SU-DHL-6 (cell line): ENCODE results near the gene CNTNAP5.

ENCODE experiments used
- H2AFZ ChIP-seq: fragments of 200-600 bp; sonication (generic); 2 replicates; pipeline ENCODE4 v1.6.1; 2014; ENCODE audit warnings: low read depth, mild to moderate bottlenecking, moderate library complexity, mixed read lengths, antibody characterized with exemption, low read length; ENCODE audit not compliant: severe bottlenecking
- H3F3A ChIP-seq: fragments of 200-600 bp; shearing (Covaris generic); 2 replicates; pipeline ENCODE4 v1.6.0; 2016; ENCODE audit warnings: antibody characterized with exemption, mild to moderate bottlenecking; ENCODE audit not compliant: insufficient read depth
- H3K27ac ChIP-seq: fragments of 200-600 bp; sonication (generic); 2 replicates; pipeline ENCODE4 v1.5.1; 2016; ENCODE audit warnings: low read depth, mild to moderate bottlenecking, low read length, moderate library complexity, mixed read lengths
- H3K27me3 ChIP-seq: fragments of 200-600 bp; sonication (generic), shearing (Covaris generic); 2 replicates; pipeline ENCODE4 v1.6.0; 2014; ENCODE audit warnings: mild to moderate bottlenecking, low read length
- H3K36me3 ChIP-seq: fragments of 200-600 bp; sonication (generic); 2 replicates; pipeline ENCODE4 v1.6.1; 2014; ENCODE audit warnings: mild to moderate bottlenecking, low read length, mixed read lengths
- H3K4me2 ChIP-seq: fragments of 300-600, 200-600 bp; shearing (Covaris generic), sonication (generic); 2 replicates; pipeline ENCODE4 v1.6.0; 2014; ENCODE audit warnings: low read length, low read depth, mild to moderate bottlenecking; ENCODE audit not compliant: poor library complexity, severe bottlenecking
- H3K4me3 ChIP-seq: fragments of 200-600 bp; sonication (generic); 2 replicates; pipeline ENCODE4 v1.5.1; 2014; ENCODE audit warnings: antibody characterized with exemption, low read length, mild to moderate bottlenecking, mixed read lengths; ENCODE audit not compliant: insufficient read depth, poor library complexity, severe bottlenecking
- H3K79me2 ChIP-seq: fragments of 200-600 bp; sonication (generic); 2 replicates; pipeline ENCODE4 v1.6.1; 2014; ENCODE audit warnings: mild to moderate bottlenecking, low read length, moderate library complexity; ENCODE audit not compliant: insufficient read depth
- H3K9ac ChIP-seq: fragments of 200-600 bp; sonication (generic); 2 replicates; pipeline ENCODE4 v1.7.0; 2014; ENCODE audit warnings: mild to moderate bottlenecking, low read length
- H3K9me2 ChIP-seq: fragments of 200-600 bp; sonication (generic); replicated peaks from 2 replicates; pipeline ENCODE4 v1.6.1; 2014; ENCODE audit warnings: low read length; ENCODE audit not compliant: insufficient read depth
- H3K9me3 ChIP-seq: fragments of 200-600 bp; sonication (generic); 2 replicates; pipeline ENCODE4 v1.6.1; 2014; ENCODE audit warnings: low read length, mixed read lengths; ENCODE audit not compliant: insufficient read depth
- H4K20me1 ChIP-seq: fragments of 200-600 bp; sonication (generic); 2 replicates; pipeline ENCODE4 v1.6.1; 2014; ENCODE audit warnings: low read depth, mild to moderate bottlenecking, antibody characterized with exemption, low read length, moderate library complexity, mixed read lengths
- CTCF ChIP-seq: fragments of 200-600 bp; sonication (generic); IDR thresholded peaks from one replicate; pipeline ENCODE4 v1.5.1; 2017; ENCODE audit warnings: antibody characterized with exemption, mild to moderate bottlenecking, low read length, moderate library complexity; ENCODE audit not compliant: insufficient read depth, poor library complexity, severe bottlenecking
- EZH2phosphoT487 ChIP-seq: fragments of 200-600 bp; sonication (generic), shearing (Covaris generic); conservative IDR thresholded peaks from 2 replicates; pipeline ENCODE4 v1.6.1; 2018; ENCODE audit warnings: mild to moderate bottlenecking, antibody characterized with exemption, low read length, moderate library complexity, mixed read lengths

Gene CNTNAP5

GRCh38 chr2:124915567-124915966 is 890.5 kb downstream of the CNTNAP5 start:
- no peaks in the 10 kb centered on the region for H4K20me1 ChIP-seq
- H3K79me2 ChIP-seq: no peaks in the 10 kb centered on the region
- H3K4me3 ChIP-seq: no peak overlapping the region
- no peak overlapping the region for H3K27ac ChIP-seq
- no peaks in the 10 kb centered on the region for H3K27me3 ChIP-seq
- no peaks in the 10 kb centered on the region for H3K36me3 ChIP-seq
- no peak overlapping the region for H3K4me2 ChIP-seq
- no peaks in the 10 kb centered on the region for H3F3A ChIP-seq
- TF ChIP-seq CTCF: no peak
- TF ChIP-seq EZH2phosphoT487: no peak
- no peaks in the 10 kb centered on the region for H3K9me3 ChIP-seq
- no peaks in the 10 kb centered on the region for H3K9me2 ChIP-seq
- no peak overlapping the region for H3K9ac ChIP-seq
- no peak overlapping the region for H2AFZ ChIP-seq

GRCh38 chr2:124919296-124919695 is 894.2 kb downstream of the CNTNAP5 start:
- Histone ChIP-seq H4K20me1 (no peaks in the 10 kb centered on the region), H3K4me2 (no peak overlapping the region), H3K4me3 (no peak overlapping the region), H3K36me3 (no peaks in the 10 kb centered on the region), H3F3A (no peaks in the 10 kb centered on the region), H2AFZ (no peak overlapping the region), H3K27me3 (no peaks in the 10 kb centered on the region), H3K9ac (no peak overlapping the region), H3K27ac (no peak overlapping the region), H3K9me3 (no peaks in the 10 kb centered on the region), H3K9me2 (no peaks in the 10 kb centered on the region), H3K79me2 (no peaks in the 10 kb centered on the region)
- TF ChIP-seq EZH2phosphoT487: no peak
- no peak for TF ChIP-seq CTCF

GRCh38 chr2:124920448-124920847 is 895.4 kb downstream of the CNTNAP5 start:
- Histone ChIP-seq H3K4me2 (no peak overlapping the region), H3K79me2 (no peaks in the 10 kb centered on the region), H4K20me1 (no peaks in the 10 kb centered on the region), H3K36me3 (no peaks in the 10 kb centered on the region), H3K27ac (no peak overlapping the region), H3K9ac (no peak overlapping the region), H3F3A (no peaks in the 10 kb centered on the region), H3K9me2 (no peaks in the 10 kb centered on the region), H3K27me3 (no peaks in the 10 kb centered on the region), H3K4me3 (no peak overlapping the region), H2AFZ (no peak overlapping the region), H3K9me3 (no peaks in the 10 kb centered on the region)
- no peak for TF ChIP-seq CTCF
- TF ChIP-seq EZH2phosphoT487: no peak
